Measurements from ENCODE around the gene IL1RAPL1. TPM values are rescaled to one million over a fixed set of nuclear protein-coding genes. Genes with fewer than 3 reads are reported as not detected.
"Not testable (repeated sequence)": the region's sequence is repeated elsewhere in the genome, so short reads cannot be mapped to it uniquely, and the experiment has no call there.

Gene IL1RAPL1
- total RNA-seq, 1 experiment from 2014 or later, result 1.7 TPM

- no peak for DNase-seq (ENCODE audit: low read depth)
Observed at GRCh38 chrX:28773807-28774206, 186.6 kb downstream of the IL1RAPL1 start.

- DNase-seq (ENCODE audit: low read depth), result no peak
Observed at GRCh38 chrX:28787206-28787605, 200.0 kb downstream of the IL1RAPL1 start.

- not testable (repeated sequence) for DNase-seq (ENCODE audit: low read depth)
Observed at GRCh38 chrX:28800671-28801070, 213.4 kb downstream of the IL1RAPL1 start.

- DNase-seq (ENCODE audit: low read depth), result no peak
Observed at GRCh38 chrX:28802625-28803024, 215.4 kb downstream of the IL1RAPL1 start.

GRCh38 chrX:28835991-28836390, 248.7 kb downstream of the IL1RAPL1 start:
- DNase-seq (ENCODE audit: low read depth), result no peak

GRCh38 chrX:28843817-28844216, 256.6 kb downstream of the IL1RAPL1 start:
- DNase-seq (ENCODE audit: low read depth), result no peak

- DNase-seq (ENCODE audit: low read depth), result no peak
Observed at GRCh38 chrX:28847423-28847822, 260.2 kb downstream of the IL1RAPL1 start.

GRCh38 chrX:28848707-28849106, 261.5 kb downstream of the IL1RAPL1 start:
- DNase-seq (ENCODE audit: low read depth), result no peak

- no peak for DNase-seq (ENCODE audit: low read depth)
Observed at GRCh38 chrX:28850955-28851354, 263.7 kb downstream of the IL1RAPL1 start.

- DNase-seq (ENCODE audit: low read depth), result no peak
Observed at GRCh38 chrX:28851871-28852270, 264.6 kb downstream of the IL1RAPL1 start.

- no peak for DNase-seq (ENCODE audit: low read depth)
Observed at GRCh38 chrX:28854637-28855036, 267.4 kb downstream of the IL1RAPL1 start.

GRCh38 chrX:28876408-28876807, 289.2 kb downstream of the IL1RAPL1 start:
- DNase-seq (ENCODE audit: low read depth), result no peak

GRCh38 chrX:28876901-28877300, 289.7 kb downstream of the IL1RAPL1 start:
- no peak for DNase-seq (ENCODE audit: low read depth)

GRCh38 chrX:28880136-28880535, 292.9 kb downstream of the IL1RAPL1 start:
- DNase-seq (ENCODE audit: low read depth), result no peak

- no peak for DNase-seq (ENCODE audit: low read depth)
Observed at GRCh38 chrX:28884823-28885222, 297.6 kb downstream of the IL1RAPL1 start.

GRCh38 chrX:28888416-28888815, 301.2 kb downstream of the IL1RAPL1 start:
- no peak for DNase-seq (ENCODE audit: low read depth)

GRCh38 chrX:28889591-28890090, 302.4 kb downstream of the IL1RAPL1 start:
- DNase-seq (ENCODE audit: low read depth), result no peak

- no peak for DNase-seq (ENCODE audit: low read depth)
Observed at GRCh38 chrX:28901637-28902036, 314.4 kb downstream of the IL1RAPL1 start.

GRCh38 chrX:28910487-28910886, 323.2 kb downstream of the IL1RAPL1 start:
- no peak for DNase-seq (ENCODE audit: low read depth)

- DNase-seq (ENCODE audit: low read depth), result no peak
Observed at GRCh38 chrX:28920153-28920943, 333.1 kb downstream of the IL1RAPL1 start.

GRCh38 chrX:28922106-28922505, 334.9 kb downstream of the IL1RAPL1 start:
- no peak for DNase-seq (ENCODE audit: low read depth)

- DNase-seq (ENCODE audit: low read depth), result no peak
Observed at GRCh38 chrX:28946846-28947245, 359.6 kb downstream of the IL1RAPL1 start.

GRCh38 chrX:28960063-28960462, 372.8 kb downstream of the IL1RAPL1 start:
- no peak for DNase-seq (ENCODE audit: low read depth)

GRCh38 chrX:28966331-28966730, 379.1 kb downstream of the IL1RAPL1 start:
- no peak for DNase-seq (ENCODE audit: low read depth)

All from Daoy (cell line).